ENCODE measurements around the gene KIF13A.

Gene KIF13A

DNA sequence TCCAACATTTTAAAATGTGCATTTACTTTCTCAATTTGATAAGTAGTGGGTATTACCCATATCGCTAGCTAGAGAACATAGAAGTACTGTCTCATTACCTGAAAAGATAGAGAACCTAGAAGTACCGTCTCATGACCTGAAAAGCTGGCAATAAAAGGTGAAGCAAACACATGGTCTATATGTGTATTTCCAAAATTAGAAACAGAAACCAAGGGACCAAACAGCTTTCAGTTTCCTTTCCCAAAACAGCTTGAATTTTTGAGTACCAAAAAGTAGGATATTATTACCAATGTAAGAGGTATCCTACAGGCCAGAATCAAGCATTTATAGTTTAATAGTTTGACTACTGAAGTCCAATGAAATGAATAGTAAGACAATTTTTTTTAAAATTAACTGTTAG, 77.2 kb downstream of the KIF13A start:
- no peak for DNase-seq (ENCODE audit: low read depth)
- TF ChIP-seq, protein P1, sequence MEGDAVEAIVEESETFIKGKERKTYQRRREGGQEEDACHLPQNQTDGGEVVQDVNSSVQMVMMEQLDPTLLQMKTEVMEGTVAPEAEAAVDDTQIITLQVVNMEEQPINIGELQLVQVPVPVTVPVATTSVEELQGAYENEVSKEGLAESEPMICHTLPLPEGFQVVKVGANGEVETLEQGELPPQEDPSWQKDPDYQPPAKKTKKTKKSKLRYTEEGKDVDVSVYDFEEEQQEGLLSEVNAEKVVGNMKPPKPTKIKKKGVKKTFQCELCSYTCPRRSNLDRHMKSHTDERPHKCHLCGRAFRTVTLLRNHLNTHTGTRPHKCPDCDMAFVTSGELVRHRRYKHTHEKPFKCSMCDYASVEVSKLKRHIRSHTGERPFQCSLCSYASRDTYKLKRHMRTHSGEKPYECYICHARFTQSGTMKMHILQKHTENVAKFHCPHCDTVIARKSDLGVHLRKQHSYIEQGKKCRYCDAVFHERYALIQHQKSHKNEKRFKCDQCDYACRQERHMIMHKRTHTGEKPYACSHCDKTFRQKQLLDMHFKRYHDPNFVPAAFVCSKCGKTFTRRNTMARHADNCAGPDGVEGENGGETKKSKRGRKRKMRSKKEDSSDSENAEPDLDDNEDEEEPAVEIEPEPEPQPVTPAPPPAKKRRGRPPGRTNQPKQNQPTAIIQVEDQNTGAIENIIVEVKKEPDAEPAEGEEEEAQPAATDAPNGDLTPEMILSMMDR (conservative IDR thresholded peaks at IDR 0.05; ENCODE audit: low read depth, low read length): no peak
- no peak overlapping the region for H3K4me3 ChIP-seq (ENCODE audit: low read length)

DNA sequence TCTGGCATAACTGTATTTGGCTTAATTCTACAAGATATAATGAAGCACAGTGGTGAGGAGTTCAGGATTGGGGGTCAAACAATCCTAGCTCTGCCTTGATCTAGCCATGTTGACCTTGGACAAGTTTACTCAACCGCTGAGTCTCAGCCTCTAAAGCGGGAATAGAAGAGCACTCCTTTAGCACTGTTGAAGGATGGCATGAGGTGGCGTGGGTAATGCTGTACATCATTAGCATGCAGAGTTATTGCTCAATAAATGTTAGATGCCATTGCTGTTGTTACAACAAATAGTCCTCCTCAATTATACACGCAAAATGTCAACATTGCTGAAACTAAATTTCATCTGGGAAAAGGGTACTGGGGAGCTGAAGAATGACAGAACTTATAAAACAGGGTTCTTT, 78.6 kb downstream of the KIF13A start:
- H3K4me3 ChIP-seq (ENCODE audit: low read length): no peak overlapping the region
- DNase-seq (ENCODE audit: low read depth): no peak
- TF ChIP-seq, protein P1 (conservative IDR thresholded peaks at IDR 0.05; ENCODE audit: low read depth, low read length): no peak

DNA sequence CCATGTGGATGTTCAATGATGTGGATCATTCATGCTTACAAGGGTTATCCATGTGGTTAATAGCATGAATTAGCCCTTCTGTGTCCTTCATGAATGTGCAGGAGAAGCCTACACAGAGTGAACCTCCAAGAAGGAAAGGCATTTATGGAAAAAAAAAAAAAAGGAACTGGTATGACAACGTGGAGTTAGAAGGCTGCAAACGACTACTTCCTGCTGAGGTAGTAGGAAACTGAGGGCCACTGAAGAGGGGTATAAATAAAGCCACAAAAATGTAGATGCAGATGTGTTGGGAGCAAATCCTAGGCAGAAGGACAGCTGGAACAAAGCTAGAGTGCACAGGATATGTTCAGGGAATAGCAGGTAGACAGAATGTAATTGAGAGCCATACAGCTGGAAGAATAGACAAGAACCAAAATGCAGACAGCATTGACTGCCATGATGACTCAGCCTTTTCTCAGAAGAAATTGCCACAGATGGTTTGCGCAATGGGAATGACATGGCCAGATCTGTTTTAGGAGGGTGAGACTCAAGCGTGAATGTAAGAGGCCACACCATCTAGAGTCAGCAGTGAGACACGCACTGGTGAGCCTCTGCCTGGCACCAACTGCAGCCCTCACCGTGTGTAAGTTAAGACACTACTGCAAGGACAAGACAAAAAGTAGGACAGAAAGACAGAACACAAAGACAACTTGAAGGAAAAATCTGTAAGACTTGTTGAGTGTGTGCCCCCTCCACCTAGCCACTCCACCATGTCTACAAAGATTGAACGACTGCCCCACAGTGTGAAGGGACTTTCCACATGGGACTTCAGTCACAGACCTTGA, 79.8 kb downstream of the KIF13A start:
- no peak overlapping the region for H3K4me3 ChIP-seq (ENCODE audit: low read length)
- TF ChIP-seq, protein P1 (conservative IDR thresholded peaks at IDR 0.05; ENCODE audit: low read depth, low read length): no peak
- no peak for DNase-seq (ENCODE audit: low read depth)

DNA sequence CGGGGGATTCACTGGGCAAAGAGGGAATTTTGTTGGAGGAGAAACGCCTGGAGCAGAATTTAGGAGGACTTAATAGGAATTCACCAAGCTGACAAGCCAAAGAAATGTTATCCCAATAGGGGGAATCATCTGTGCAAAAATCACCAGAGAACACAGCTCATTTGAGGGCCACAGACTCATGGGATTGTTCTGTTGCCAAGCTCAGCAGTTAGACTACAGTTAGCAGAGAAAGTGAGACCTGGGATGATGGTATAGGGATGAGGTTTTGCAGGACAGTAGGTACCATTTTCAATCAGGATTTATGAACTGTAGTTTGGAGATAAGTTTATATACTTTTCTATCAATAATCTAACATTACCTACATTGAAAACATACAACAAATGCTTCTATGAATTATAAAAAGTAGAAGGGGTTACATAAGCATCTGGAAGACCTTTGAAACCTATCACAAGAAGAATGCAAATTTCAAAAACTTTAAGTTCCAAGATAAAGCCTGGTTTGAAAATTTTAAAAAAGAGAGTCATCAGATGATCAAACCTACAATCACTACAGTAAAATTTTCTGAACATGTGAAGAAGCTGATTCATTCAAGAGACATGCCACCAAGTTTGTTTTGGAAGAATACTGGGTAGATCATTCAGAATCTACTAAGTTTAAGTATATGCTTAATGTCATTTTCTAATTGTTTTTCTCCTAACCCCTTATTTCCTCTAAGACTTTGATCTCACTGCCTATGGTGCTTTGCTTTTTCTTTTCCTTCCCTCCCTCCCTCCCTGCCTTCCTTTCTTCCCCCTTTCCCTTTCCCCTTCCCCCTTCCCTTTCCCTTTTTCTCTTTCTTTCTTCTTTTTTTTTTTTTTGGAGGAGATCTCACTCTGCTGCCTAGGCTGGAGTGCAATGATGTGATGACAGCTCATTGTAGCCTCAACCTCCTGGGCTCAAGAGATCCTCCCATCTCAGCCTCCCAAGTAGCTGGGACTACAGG, 81.5 kb downstream of the KIF13A start:
- TF ChIP-seq, protein P1 (conservative IDR thresholded peaks at IDR 0.05; ENCODE audit: low read depth, low read length): no peak
- DNase-seq (ENCODE audit: low read depth): no peak
- no peak overlapping the region for H3K4me3 ChIP-seq (ENCODE audit: low read length)

DNA sequence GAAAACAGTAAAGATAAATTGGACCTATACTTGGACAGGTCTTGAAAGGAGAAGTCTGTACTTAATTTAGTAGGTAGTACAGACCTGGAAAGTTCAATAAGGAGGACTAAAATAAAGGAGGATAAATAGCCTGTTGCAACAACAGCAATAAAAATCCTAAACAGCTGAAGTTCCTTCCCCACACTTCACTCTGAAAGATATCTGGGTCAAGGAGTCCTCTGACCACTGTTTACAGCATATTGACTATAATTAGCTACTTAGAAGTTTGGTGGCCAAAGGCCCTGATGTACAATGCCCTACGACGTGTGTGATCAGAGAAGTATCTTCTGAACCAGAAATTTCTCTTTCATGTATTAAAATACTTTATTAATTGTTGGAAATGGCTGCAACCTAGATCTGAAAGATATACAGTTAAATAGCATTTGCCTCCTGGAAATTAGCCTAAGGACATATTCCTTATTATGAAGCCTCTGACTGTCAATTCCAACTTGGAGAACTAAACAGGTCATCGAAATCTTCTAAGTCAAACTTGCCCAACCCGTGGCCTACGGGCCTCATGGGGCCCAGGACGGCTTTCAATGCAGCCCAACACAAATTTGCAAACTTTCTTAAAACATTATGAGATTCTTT, 82.8 kb downstream of the KIF13A start:
- TF ChIP-seq, protein P1 (conservative IDR thresholded peaks at IDR 0.05; ENCODE audit: low read depth, low read length): no peak
- H3K4me3 ChIP-seq (ENCODE audit: low read length): no peak overlapping the region
- no peak for DNase-seq (ENCODE audit: low read depth)

DNA sequence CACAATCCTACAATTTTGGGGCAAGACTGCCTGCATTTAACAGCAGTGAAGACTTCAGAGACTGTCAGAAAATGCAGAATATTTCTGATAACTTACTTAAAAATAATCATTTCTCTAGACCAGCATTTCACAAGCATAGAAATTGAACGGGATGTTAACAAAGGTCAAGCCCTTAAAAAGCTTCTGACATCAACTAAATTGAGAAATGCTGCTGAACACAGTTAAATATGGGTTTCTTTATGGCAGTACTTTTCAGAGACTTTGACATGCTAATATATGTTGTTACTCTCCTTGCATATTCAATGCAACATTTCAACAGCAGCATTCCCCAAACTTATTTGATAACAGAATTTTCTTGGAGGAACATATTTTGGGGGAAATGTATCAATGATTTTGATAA, 84.5 kb downstream of the KIF13A start:
- H3K4me3 ChIP-seq (ENCODE audit: low read length): no peak overlapping the region

More for the DNA sequence above, 84.5 kb downstream of the KIF13A start:
- DNase-seq (ENCODE audit: low read depth): no peak
- TF ChIP-seq, protein P1 (conservative IDR thresholded peaks at IDR 0.05; ENCODE audit: low read depth, low read length): no peak
